AG09319 (cell line): Measurements from ENCODE around the gene PIK3CB.
"Not testable (repeated sequence)": the region's sequence is repeated elsewhere in the genome, so short reads cannot be mapped to it uniquely, and the experiment has no call there.

Experiments
- DNase-seq: peaks from one replicate; pipeline ENCODE4 v3.0.0-alpha.2; 2010; ENCODE audit warnings: low read depth; ENCODE audit errors: extremely low read depth
- TF ChIP-seq, protein P1 (sequence below): IDR thresholded peaks from 2 replicates; pipeline ENCODE4 v1.5.1; 2011; ENCODE audit warnings: low read depth, mild to moderate bottlenecking, inconsistent platforms, low read length, moderate library complexity

The PIK3CB gene

DNA sequence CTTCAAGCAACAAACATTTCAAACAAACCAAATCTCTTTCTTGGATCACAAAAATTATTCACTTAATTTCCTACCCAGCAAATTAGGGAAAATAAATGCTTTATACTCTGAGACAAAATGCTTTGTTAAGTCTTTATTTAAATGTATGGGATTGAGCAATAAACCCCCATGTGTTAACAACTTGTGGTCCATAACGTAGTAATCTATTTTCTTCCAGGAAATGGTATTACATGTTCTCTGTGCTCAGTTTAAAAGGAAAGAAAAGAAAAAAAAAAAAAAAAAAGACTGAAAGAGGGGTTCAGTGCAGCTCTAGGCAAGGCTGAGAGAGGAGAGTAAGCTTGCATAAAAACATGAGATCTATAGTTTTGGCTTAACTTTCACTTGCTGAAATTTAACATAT lies 102.3 kb downstream of the PIK3CB start:
- DNase-seq, result no peak
- TF ChIP-seq, protein P1, sequence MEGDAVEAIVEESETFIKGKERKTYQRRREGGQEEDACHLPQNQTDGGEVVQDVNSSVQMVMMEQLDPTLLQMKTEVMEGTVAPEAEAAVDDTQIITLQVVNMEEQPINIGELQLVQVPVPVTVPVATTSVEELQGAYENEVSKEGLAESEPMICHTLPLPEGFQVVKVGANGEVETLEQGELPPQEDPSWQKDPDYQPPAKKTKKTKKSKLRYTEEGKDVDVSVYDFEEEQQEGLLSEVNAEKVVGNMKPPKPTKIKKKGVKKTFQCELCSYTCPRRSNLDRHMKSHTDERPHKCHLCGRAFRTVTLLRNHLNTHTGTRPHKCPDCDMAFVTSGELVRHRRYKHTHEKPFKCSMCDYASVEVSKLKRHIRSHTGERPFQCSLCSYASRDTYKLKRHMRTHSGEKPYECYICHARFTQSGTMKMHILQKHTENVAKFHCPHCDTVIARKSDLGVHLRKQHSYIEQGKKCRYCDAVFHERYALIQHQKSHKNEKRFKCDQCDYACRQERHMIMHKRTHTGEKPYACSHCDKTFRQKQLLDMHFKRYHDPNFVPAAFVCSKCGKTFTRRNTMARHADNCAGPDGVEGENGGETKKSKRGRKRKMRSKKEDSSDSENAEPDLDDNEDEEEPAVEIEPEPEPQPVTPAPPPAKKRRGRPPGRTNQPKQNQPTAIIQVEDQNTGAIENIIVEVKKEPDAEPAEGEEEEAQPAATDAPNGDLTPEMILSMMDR, result no peak

DNA sequence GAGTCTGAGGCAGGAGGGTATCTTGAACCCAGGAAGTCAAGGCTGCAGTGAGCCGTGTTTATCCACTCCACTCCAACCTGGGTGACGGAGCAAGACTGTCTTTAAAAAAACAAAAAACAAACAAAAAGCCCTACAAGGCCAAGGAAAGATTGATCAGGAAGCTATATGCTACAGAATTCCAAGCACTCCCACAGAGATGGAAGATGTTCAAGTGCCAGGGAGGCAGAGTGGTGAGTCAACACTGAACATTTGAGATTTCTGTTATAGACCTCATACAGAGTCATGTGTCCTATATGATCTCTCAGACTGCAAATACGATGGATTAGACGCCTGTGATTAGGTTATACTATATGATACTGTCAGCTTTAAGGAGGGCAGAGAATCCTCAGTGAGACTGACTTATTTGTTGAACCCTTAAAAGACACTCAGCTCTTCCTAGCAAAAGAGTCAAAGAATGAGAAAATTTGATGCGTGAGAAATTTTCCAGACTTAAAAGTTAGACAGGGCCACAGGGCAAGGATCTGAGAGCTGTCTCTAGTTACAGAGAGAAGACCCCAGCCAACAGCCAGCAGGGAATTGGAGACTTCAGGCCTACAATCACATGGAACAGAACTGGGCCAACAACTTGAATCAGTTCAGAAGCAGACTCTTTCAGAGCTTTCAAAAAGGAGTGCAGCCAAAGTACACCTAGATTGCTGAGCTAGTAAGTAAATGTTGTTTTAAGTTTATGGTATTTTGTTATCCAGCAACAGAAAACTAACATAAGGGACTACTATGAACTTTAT lies 107.6 kb downstream of the PIK3CB start:
- DNase-seq, result no peak
- TF ChIP-seq, protein P1, result no peak

DNA sequence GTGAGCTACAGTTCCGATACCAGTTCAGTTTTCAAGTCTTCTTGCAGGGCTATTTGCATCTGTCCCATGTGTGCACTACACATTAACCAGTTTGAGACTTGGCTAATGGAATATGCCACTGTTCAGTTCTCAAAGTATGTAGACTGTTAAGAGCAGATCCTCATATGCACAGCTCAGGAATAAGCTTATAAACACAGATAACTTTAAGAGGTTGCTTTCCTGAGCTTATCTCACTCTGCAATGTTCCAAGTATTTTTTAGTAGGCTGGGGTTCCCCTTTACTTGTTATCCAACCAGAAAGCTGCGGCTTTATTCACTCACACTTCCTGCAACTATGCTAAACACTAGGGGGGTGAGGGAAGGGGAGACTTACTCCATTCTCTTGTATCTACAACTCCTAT lies 108.7 kb downstream of the PIK3CB start:
- DNase-seq, result not testable (repeated sequence)

DNA sequence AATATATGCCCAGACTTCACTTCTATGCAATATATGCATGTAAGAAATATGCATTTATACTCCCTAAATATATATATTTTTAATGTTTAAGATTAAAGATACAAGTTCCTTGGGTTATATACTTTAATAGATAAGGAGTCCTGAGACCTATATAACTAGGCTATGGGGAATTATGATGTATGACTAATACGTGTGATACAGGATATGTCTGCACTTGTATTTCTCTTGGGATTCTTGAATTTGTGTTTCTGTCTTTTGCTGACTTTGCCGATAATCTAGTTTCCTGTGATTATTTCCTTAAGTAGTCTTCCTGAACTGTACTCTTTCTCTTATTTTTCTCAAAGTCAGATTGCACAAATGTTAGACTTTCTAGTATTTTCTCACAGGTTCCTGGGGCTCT lies 109.6 kb downstream of the PIK3CB start:
- TF ChIP-seq, protein P1, result no peak
- no peak for DNase-seq

DNA sequence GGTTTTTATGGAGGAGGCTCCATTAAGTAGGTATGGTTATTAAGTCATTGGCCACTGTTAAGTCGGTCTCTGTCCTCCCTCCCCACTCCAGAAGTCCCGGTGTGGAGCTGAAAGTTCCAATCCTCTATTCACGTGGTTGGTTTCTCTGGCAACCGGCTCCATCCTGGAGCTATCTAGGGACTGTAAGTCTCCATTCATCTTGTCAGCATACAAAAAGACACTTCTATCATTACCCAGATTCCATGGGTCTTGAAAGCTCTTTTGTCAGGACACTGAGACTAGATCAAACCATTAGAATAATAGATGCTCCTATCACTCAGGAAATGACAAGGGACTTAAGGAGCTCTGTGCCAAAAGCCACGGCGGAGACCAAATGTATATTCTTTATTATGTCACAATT lies 110.3 kb downstream of the PIK3CB start:
- TF ChIP-seq, protein P1, result no peak
- DNase-seq, result no peak

DNA sequence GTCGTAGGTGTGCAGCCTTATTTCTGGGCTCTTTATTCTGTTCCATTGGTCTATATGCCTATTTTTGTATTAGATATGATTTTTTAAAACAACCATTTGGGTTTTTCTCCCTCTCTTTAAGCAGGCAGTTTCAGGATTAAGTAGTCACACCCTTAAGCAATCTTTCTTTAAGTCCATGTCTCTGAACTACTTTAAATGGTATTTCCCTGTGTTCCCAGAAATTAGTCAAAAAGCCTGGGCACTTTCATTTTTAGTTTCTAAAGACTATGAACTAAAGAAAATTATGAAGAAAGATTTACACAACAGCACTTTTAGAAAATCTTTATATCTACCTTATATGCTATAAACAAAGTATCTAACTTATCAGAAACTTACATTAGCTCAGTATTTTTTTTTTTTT lies 115.9 kb downstream of the PIK3CB start:
- no peak for DNase-seq
- TF ChIP-seq, protein P1, result no peak

DNA sequence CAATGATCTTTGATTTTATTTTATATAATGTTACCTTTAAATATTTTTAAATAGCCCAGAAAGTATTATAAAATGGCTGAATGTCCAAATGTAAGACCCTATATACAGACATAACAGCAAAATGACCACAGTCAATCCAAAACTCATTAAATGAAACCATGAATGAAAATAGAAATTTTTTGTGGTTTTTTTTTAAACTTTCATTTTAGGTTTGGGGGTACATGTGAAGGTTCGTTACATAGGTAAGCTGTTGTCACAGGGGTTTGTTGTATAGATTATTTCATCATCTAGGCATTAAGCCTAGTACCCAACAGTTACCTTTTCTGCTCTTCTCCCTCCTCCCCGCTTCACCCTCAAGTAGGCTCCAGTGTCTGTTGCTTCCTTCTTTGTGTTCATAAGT lies 117.4 kb downstream of the PIK3CB start:
- DNase-seq, result no peak
- TF ChIP-seq, protein P1, result no peak

DNA sequence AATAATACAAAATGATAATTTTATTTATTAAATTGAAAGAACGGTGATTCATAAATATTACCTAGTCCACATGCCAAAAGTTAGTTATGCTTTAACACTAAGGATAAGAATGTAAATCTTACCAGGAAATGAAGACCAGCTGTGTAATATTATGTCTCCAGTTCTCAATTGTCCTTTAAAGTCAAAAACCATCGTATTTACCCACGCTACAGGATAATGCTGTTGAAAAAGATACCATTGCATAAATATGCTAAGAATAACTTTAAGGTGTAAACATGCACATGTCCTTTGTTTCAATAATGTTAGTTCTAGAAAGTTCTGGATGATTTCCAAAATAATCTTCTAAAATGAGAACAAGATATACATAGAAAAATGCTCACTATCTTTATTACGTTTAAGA lies 122.6 kb downstream of the PIK3CB start:
- DNase-seq, result no peak
- TF ChIP-seq, protein P1, result no peak
